GM12801 (cell line): ENCODE results near the gene LAMA5.

Experiments
- CTCF ChIP-seq: IDR thresholded peaks from one replicate; pipeline ENCODE4 v1.5.1; 2011; ENCODE audit warnings: control low read depth; ENCODE audit not compliant: insufficient read length; ENCODE audit errors: extremely low read depth

The LAMA5 gene

GRCh38 chr20:62307226-62308101, 59.6 kb downstream of the LAMA5 start:
- TF ChIP-seq CTCF, result no peak

GRCh38 chr20:62306414-62307187, 60.5 kb downstream of the LAMA5 start:
- TF ChIP-seq CTCF, result no peak

- TF ChIP-seq CTCF, result no peak
These were observed 61.2 kb downstream of the LAMA5 start for GRCh38 chr20:62305765-62306413.

GRCh38 chr20:62305149-62305764, 61.9 kb downstream of the LAMA5 start:
- TF ChIP-seq CTCF, result no peak

GRCh38 chr20:62304331-62305148, 62.6 kb downstream of the LAMA5 start:
- TF ChIP-seq CTCF, result no peak

- no peak for TF ChIP-seq CTCF
These were observed 63.5 kb downstream of the LAMA5 start for GRCh38 chr20:62303340-62304226.
